ENCODE measurements around the gene PRR22. TPM values are rescaled to one million over a fixed set of nuclear protein-coding genes. Genes with fewer than 3 reads are reported as not detected.
"Not testable (repeated sequence)": the region's sequence is repeated elsewhere in the genome, so short reads cannot be mapped to it uniquely, and the experiment has no call there.

PRR22 gene
- polyA plus RNA-seq, 1 donor from 2014 or later, result 0.97 TPM

GRCh38 chr19:5782945-5783919 lies 1.3 kb downstream of the PRR22 start:
- no peaks in the 10 kb centered on the region for H3F3A ChIP-seq (ENCODE audit: insufficient read depth, low read length, poor library complexity, severe bottlenecking)
- no peaks in the 10 kb centered on the region for H3K27me3 ChIP-seq (ENCODE audit: insufficient read depth, low read depth, low read length)
- H4K20me1 ChIP-seq (ENCODE audit: insufficient read depth), result no peaks in the 10 kb centered on the region
- no peak overlapping the region for H3K4me3 ChIP-seq (ENCODE audit: low read length)
- no peak overlapping the region for H3K4me2 ChIP-seq (ENCODE audit: low read length)
- no peak overlapping the region for H2AFZ ChIP-seq (ENCODE audit: low read depth, low read length)
- H3K9me3 ChIP-seq (ENCODE audit: low read length), result no peaks in the 10 kb centered on the region
- H3K36me3 ChIP-seq (ENCODE audit: insufficient read depth, low read length), result no peaks in the 10 kb centered on the region
- no peak overlapping the region for H3K27ac ChIP-seq (ENCODE audit: low read length)
- TF ChIP-seq RAD21 (conservative IDR thresholded peaks at IDR 0.05) (no peak), POLR2AphosphoS5 (IDR thresholded peaks at IDR 0.05) (no peak), MXI1 (conservative IDR thresholded peaks at IDR 0.05; ENCODE audit: poor library complexity, severe bottlenecking) (no peak), REST (IDR thresholded peaks at IDR 0.05; ENCODE audit: borderline replicate concordance) (no peak)
- no peaks in the 10 kb centered on the region for H3K79me2 ChIP-seq (replicated peaks; ENCODE audit: insufficient read depth, low read length)
- H3K9me2 ChIP-seq (ENCODE audit: insufficient read depth, low read length), result no peaks in the 10 kb centered on the region
- H3K9ac ChIP-seq (ENCODE audit: low read length), result no peak overlapping the region

- Histone ChIP-seq H3K27me3 (ENCODE audit: insufficient read depth, low read depth, low read length) (no peaks in the 10 kb centered on the region), H3K9ac (ENCODE audit: low read length) (no peak overlapping the region), H3K27ac (ENCODE audit: low read length) (no peak overlapping the region), H3F3A (ENCODE audit: insufficient read depth, low read length, poor library complexity, severe bottlenecking) (no peaks in the 10 kb centered on the region), H3K4me3 (ENCODE audit: low read length) (no peak overlapping the region), H3K9me3 (ENCODE audit: low read length) (no peaks in the 10 kb centered on the region), H4K20me1 (ENCODE audit: insufficient read depth) (no peaks in the 10 kb centered on the region), H3K79me2 (replicated peaks; ENCODE audit: insufficient read depth, low read length) (no peaks in the 10 kb centered on the region), H2AFZ (ENCODE audit: low read depth, low read length) (no peak overlapping the region), H3K4me2 (ENCODE audit: low read length) (no peak overlapping the region), H3K36me3 (ENCODE audit: insufficient read depth, low read length) (no peaks in the 10 kb centered on the region), H3K9me2 (ENCODE audit: insufficient read depth, low read length) (no peaks in the 10 kb centered on the region)
- no peak for TF ChIP-seq EZH2 (IDR thresholded peaks at IDR 0.05; ENCODE audit: borderline replicate concordance, insufficient read depth, low read length, poor library complexity, severe bottlenecking)
- no peak for TF ChIP-seq MXI1 (conservative IDR thresholded peaks at IDR 0.05; ENCODE audit: poor library complexity, severe bottlenecking)
- no peak for TF ChIP-seq EP300 (conservative IDR thresholded peaks at IDR 0.05; ENCODE audit: poor library complexity, severe bottlenecking)
- no peak for TF ChIP-seq POLR2AphosphoS5 (IDR thresholded peaks at IDR 0.05)
- TF ChIP-seq REST (IDR thresholded peaks at IDR 0.05; ENCODE audit: borderline replicate concordance), result no peak
- TF ChIP-seq CTCF (IDR thresholded peaks at IDR 0.05; ENCODE audit: poor library complexity, severe bottlenecking), result no peak
- TF ChIP-seq TAF1 (IDR thresholded peaks at IDR 0.05; ENCODE audit: low read depth), result no peak
- TF ChIP-seq RAD21 (conservative IDR thresholded peaks at IDR 0.05), result no peak
- TF ChIP-seq SMC3 (conservative IDR thresholded peaks at IDR 0.05; ENCODE audit: poor library complexity), result no peak
Observed at GRCh38 chr19:5782322-5782721, 2.2 kb downstream of the PRR22 start.

- not testable (repeated sequence) for H3K9me2 ChIP-seq (ENCODE audit: insufficient read depth, low read length); H3K9me3 ChIP-seq (ENCODE audit: low read length); H2AFZ ChIP-seq (ENCODE audit: low read depth, low read length); H3K27me3 ChIP-seq (ENCODE audit: insufficient read depth, low read depth, low read length); H3K79me2 ChIP-seq (replicated peaks; ENCODE audit: insufficient read depth, low read length); H3F3A ChIP-seq (ENCODE audit: insufficient read depth, low read length, poor library complexity, severe bottlenecking); H4K20me1 ChIP-seq (ENCODE audit: insufficient read depth); H3K9ac ChIP-seq (ENCODE audit: low read length); H3K36me3 ChIP-seq (ENCODE audit: insufficient read depth, low read length); H3K4me3 ChIP-seq (ENCODE audit: low read length); H3K27ac ChIP-seq (ENCODE audit: low read length); H3K4me2 ChIP-seq (ENCODE audit: low read length)
Observed at GRCh38 chr19:5780916-5781315, 3.6 kb downstream of the PRR22 start.

All from neural cell (in vitro differentiated cells).